ENCODE data around the gene GAL.
"Not testable (repeated sequence)": the region's sequence is repeated elsewhere in the genome, so short reads cannot be mapped to it uniquely, and the experiment has no call there.

DNA sequence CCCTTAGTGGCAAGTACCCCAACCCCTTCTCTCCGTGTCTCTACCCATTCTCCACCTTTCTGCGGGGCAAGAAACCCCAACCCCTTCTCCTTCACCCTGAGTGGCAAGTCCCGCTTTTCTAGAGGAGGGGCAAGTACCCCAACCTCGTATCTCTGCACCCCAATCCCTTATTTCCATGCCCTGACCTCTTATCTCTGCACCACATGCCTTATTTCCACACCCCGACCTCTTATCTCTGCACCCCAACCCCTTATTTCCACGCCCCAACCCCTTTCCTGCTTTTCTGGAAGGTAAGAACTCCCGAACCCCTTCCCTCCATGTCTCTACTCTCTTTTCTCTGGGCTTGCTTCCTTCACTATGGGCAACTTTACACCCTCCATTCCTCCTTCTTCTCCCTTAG is 49.7 kb upstream of the GAL start:
- TF ChIP-seq MAZ (IDR thresholded peaks at IDR 0.05; ENCODE audit: borderline replicate concordance, low read depth, low read length); MAZ (CRISPR knock-in tag; IDR thresholded peaks at IDR 0.05; ENCODE audit: low read depth); MTF1 (CRISPR knock-in tag; IDR thresholded peaks at IDR 0.05); BHLHE40 (IDR thresholded peaks at IDR 0.05; ENCODE audit: low read length); KAT2B (IDR thresholded peaks at IDR 0.05; ENCODE audit: borderline replicate concordance, low read depth, low read length); KDM5A (IDR thresholded peaks at IDR 0.05; ENCODE audit: borderline replicate concordance, low read length); ZFY (CRISPR knock-in tag; IDR thresholded peaks at IDR 0.05): not testable (repeated sequence)
